Measurements from ENCODE around the gene MOCS1. TPM values are rescaled to one million over a fixed set of nuclear protein-coding genes. Genes with fewer than 3 reads are reported as not detected.

MOCS1 gene
- total and polyA plus RNA-seq, 3 experiments from 2014 or later, result 0.53 to 0.78 (median 0.77) TPM

GRCh38 chr6:39953076-39953618 lies 18.9 kb upstream of the MOCS1 start:
- peaks cover 0 to 2% of the 10 kb centered on the region in 2 donors for H3K27me3 Mint-ChIP-seq
- ChIA-PET CTCF (no interaction called here), POLR2A (no interaction called here)
- no peak overlapping the region for H3K4me3 Mint-ChIP-seq
- Histone ChIP-seq H3K4me1 (ENCODE audit: insufficient read depth, low read length) (no peaks in the 10 kb centered on the region), H3K9me3 (ENCODE audit: low read length) (no peaks in the 10 kb centered on the region), H3K27ac (ENCODE audit: low read depth, low read length) (no peak overlapping the region), H3K4me3 (ENCODE audit: low read length) (no peak overlapping the region), H3K36me3 (ENCODE audit: insufficient read depth, low read length) (no peaks in the 10 kb centered on the region), H3K27me3 (ENCODE audit: insufficient read depth, low read length, poor library complexity, severe bottlenecking) (no peaks in the 10 kb centered on the region)
- no peaks in the 10 kb centered on the region for H3K36me3 Mint-ChIP-seq
- DNase-seq, result no peak
- H3K4me1 Mint-ChIP-seq, result no peaks in the 10 kb centered on the region
- peaks cover 0 to 8% (median 0%) of the 10 kb centered on the region in 5 donors for H3K9me3 Mint-ChIP-seq
- no peak overlapping the region for H3K27ac Mint-ChIP-seq

GRCh38 chr6:39952167-39952566 lies 17.9 kb upstream of the MOCS1 start:
- Histone ChIP-seq H3K27me3 (ENCODE audit: insufficient read depth, low read length, poor library complexity, severe bottlenecking) (no peaks in the 10 kb centered on the region), H3K36me3 (ENCODE audit: insufficient read depth, low read length) (no peaks in the 10 kb centered on the region), H3K9me3 (ENCODE audit: low read length) (no peaks in the 10 kb centered on the region), H3K27ac (ENCODE audit: low read depth, low read length) (no peak overlapping the region), H3K4me3 (ENCODE audit: low read length) (no peak overlapping the region), H3K4me1 (ENCODE audit: insufficient read depth, low read length) (no peaks in the 10 kb centered on the region)
- CTCF ChIA-PET, result no interaction called here
- Mint-ChIP-seq H3K36me3 (no peaks in the 10 kb centered on the region), H3K27me3 (peaks cover 2 to 3% of the 10 kb centered on the region in 2 donors), H3K4me3 (no peak overlapping the region), H3K27ac (no peak overlapping the region), H3K9me3 (peaks cover 0 to 8% (median 0%) of the 10 kb centered on the region in 5 donors), H3K4me1 (no peaks in the 10 kb centered on the region)
- POLR2A ChIA-PET, result no interaction called here
- DNase-seq, result no peak

GRCh38 chr6:39951716-39952115 lies 17.5 kb upstream of the MOCS1 start:
- ChIA-PET CTCF (no interaction called here), POLR2A (no interaction called here)
- Histone ChIP-seq H3K4me3 (ENCODE audit: low read length) (no peak overlapping the region), H3K27me3 (ENCODE audit: insufficient read depth, low read length, poor library complexity, severe bottlenecking) (no peaks in the 10 kb centered on the region), H3K36me3 (ENCODE audit: insufficient read depth, low read length) (no peaks in the 10 kb centered on the region), H3K9me3 (ENCODE audit: low read length) (no peaks in the 10 kb centered on the region), H3K4me1 (ENCODE audit: insufficient read depth, low read length) (no peaks in the 10 kb centered on the region), H3K27ac (ENCODE audit: low read depth, low read length) (no peak overlapping the region)
- no peak for DNase-seq
- Mint-ChIP-seq H3K4me3 (no peak overlapping the region), H3K36me3 (no peaks in the 10 kb centered on the region), H3K27me3 (peaks cover 2 to 7% of the 10 kb centered on the region in 2 donors), H3K4me1 (no peaks in the 10 kb centered on the region), H3K9me3 (peaks cover 0 to 8% (median 0%) of the 10 kb centered on the region in 5 donors), H3K27ac (no peak overlapping the region)

GRCh38 chr6:39951191-39951590 lies 16.9 kb upstream of the MOCS1 start:
- H3K4me1 Mint-ChIP-seq, result no peaks in the 10 kb centered on the region
- H3K36me3 Mint-ChIP-seq, result no peaks in the 10 kb centered on the region
- ChIA-PET CTCF (no interaction called here), POLR2A (no interaction called here)
- no peaks in the 10 kb centered on the region for H3K36me3 ChIP-seq (ENCODE audit: insufficient read depth, low read length)
- no peak overlapping the region for H3K27ac Mint-ChIP-seq
- H3K9me3 ChIP-seq (ENCODE audit: low read length), result no peaks in the 10 kb centered on the region
- no peak overlapping the region for H3K4me3 Mint-ChIP-seq
- H3K4me3 ChIP-seq (ENCODE audit: low read length), result no peak overlapping the region
- H3K27me3 ChIP-seq (ENCODE audit: insufficient read depth, low read length, poor library complexity, severe bottlenecking), result no peaks in the 10 kb centered on the region
- no peaks in the 10 kb centered on the region for H3K4me1 ChIP-seq (ENCODE audit: insufficient read depth, low read length)
- H3K27ac ChIP-seq (ENCODE audit: low read depth, low read length), result no peak overlapping the region
- DNase-seq, result no peak
- H3K27me3 Mint-ChIP-seq, result peaks cover 2 to 7% of the 10 kb centered on the region in 2 donors
- H3K9me3 Mint-ChIP-seq, result peaks cover 0 to 8% (median 0%) of the 10 kb centered on the region in 5 donors

- peaks cover 2 to 7% of the 10 kb centered on the region in 2 donors for H3K27me3 Mint-ChIP-seq
- Histone ChIP-seq H3K4me3 (ENCODE audit: low read length) (no peak overlapping the region), H3K27me3 (ENCODE audit: insufficient read depth, low read length, poor library complexity, severe bottlenecking) (no peaks in the 10 kb centered on the region), H3K36me3 (ENCODE audit: insufficient read depth, low read length) (no peaks in the 10 kb centered on the region), H3K27ac (ENCODE audit: low read depth, low read length) (no peak overlapping the region), H3K9me3 (ENCODE audit: low read length) (no peaks in the 10 kb centered on the region), H3K4me1 (ENCODE audit: insufficient read depth, low read length) (no peaks in the 10 kb centered on the region)
- ChIA-PET POLR2A (interaction anchor here (0.8 kb wide), 1 partner anchor 36 kb away, joined by 3 read pairs; no protein-coding TSS in a partner anchor), CTCF (no interaction called here)
- no peaks in the 10 kb centered on the region for H3K36me3 Mint-ChIP-seq
- H3K9me3 Mint-ChIP-seq, result peaks cover 0 to 6% (median 0%) of the 10 kb centered on the region in 5 donors
- no peak overlapping the region for H3K4me3 Mint-ChIP-seq
- DNase-seq, result no peak
- no peak overlapping the region for H3K27ac Mint-ChIP-seq
- no peaks in the 10 kb centered on the region for H3K4me1 Mint-ChIP-seq
Measured at GRCh38 chr6:39950125-39950720, 16.0 kb upstream of the MOCS1 start.

- H3K9me3 ChIP-seq (ENCODE audit: low read length), result no peaks in the 10 kb centered on the region
- ChIA-PET POLR2A (no interaction called here), CTCF (no interaction called here)
- H3K27ac ChIP-seq (ENCODE audit: low read depth, low read length), result no peak overlapping the region
- H3K4me1 Mint-ChIP-seq, result no peaks in the 10 kb centered on the region
- no peak overlapping the region for H3K27ac Mint-ChIP-seq
- H3K36me3 ChIP-seq (ENCODE audit: insufficient read depth, low read length), result no peaks in the 10 kb centered on the region
- H3K4me3 ChIP-seq (ENCODE audit: low read length), result no peak overlapping the region
- H3K27me3 Mint-ChIP-seq, result peaks cover 0 to 7% of the 10 kb centered on the region in 2 donors
- no peak for DNase-seq
- H3K4me1 ChIP-seq (ENCODE audit: insufficient read depth, low read length), result no peaks in the 10 kb centered on the region
- H3K36me3 Mint-ChIP-seq, result no peaks in the 10 kb centered on the region
- no peaks in the 10 kb centered on the region for H3K9me3 Mint-ChIP-seq
- no peak overlapping the region for H3K4me3 Mint-ChIP-seq
- no peaks in the 10 kb centered on the region for H3K27me3 ChIP-seq (ENCODE audit: insufficient read depth, low read length, poor library complexity, severe bottlenecking)
Measured at GRCh38 chr6:39948199-39948791, 14.0 kb upstream of the MOCS1 start.

- no peaks in the 10 kb centered on the region for H3K36me3 ChIP-seq (ENCODE audit: insufficient read depth, low read length)
- H3K9me3 ChIP-seq (ENCODE audit: low read length), result no peaks in the 10 kb centered on the region
- POLR2A ChIA-PET, result no interaction called here
- no peaks in the 10 kb centered on the region for H3K4me1 Mint-ChIP-seq
- H3K27ac Mint-ChIP-seq, result no peak overlapping the region
- H3K36me3 Mint-ChIP-seq, result no peaks in the 10 kb centered on the region
- CTCF ChIA-PET, result no interaction called here
- H3K27ac ChIP-seq (ENCODE audit: low read depth, low read length), result no peak overlapping the region
- H3K4me3 ChIP-seq (ENCODE audit: low read length), result no peak overlapping the region
- H3K4me3 Mint-ChIP-seq, result no peak overlapping the region
- no peak for DNase-seq
- no peaks in the 10 kb centered on the region for H3K27me3 ChIP-seq (ENCODE audit: insufficient read depth, low read length, poor library complexity, severe bottlenecking)
- peaks cover 0 to 7% of the 10 kb centered on the region in 2 donors for H3K27me3 Mint-ChIP-seq
- no peaks in the 10 kb centered on the region for H3K4me1 ChIP-seq (ENCODE audit: insufficient read depth, low read length)
- no peaks in the 10 kb centered on the region for H3K9me3 Mint-ChIP-seq
Measured at GRCh38 chr6:39947611-39948068, 13.4 kb upstream of the MOCS1 start.

- Histone ChIP-seq H3K4me3 (ENCODE audit: low read length) (no peak overlapping the region), H3K27me3 (ENCODE audit: insufficient read depth, low read length, poor library complexity, severe bottlenecking) (no peaks in the 10 kb centered on the region), H3K27ac (ENCODE audit: low read depth, low read length) (no peak overlapping the region), H3K9me3 (ENCODE audit: low read length) (no peaks in the 10 kb centered on the region), H3K36me3 (ENCODE audit: insufficient read depth, low read length) (no peaks in the 10 kb centered on the region), H3K4me1 (ENCODE audit: insufficient read depth, low read length) (no peaks in the 10 kb centered on the region)
- POLR2A ChIA-PET, result no interaction called here
- no peak overlapping the region for H3K4me3 Mint-ChIP-seq
- H3K9me3 Mint-ChIP-seq, result peaks cover 0 to 4% (median 0%) of the 10 kb centered on the region in 5 donors
- CTCF ChIA-PET, result no interaction called here
- no peaks in the 10 kb centered on the region for H3K36me3 Mint-ChIP-seq
- DNase-seq, result no peak
- peaks cover 0 to 7% of the 10 kb centered on the region in 2 donors for H3K27me3 Mint-ChIP-seq
- no peaks in the 10 kb centered on the region for H3K4me1 Mint-ChIP-seq
- H3K27ac Mint-ChIP-seq, result no peak overlapping the region
Measured at GRCh38 chr6:39945626-39946025, 11.4 kb upstream of the MOCS1 start.

Measured in CD8-positive, alpha-beta memory T cell (primary cell).